Fibroblast of upper back skin (primary cell): ENCODE data around the gene DNER.

Experiments
- DNase-seq: peaks from one replicate; pipeline ENCODE4 v3.0.0-alpha.2; 2013

Gene DNER

GRCh38 chr2:229665158-229665557 is 49.2 kb downstream of the DNER start:
- no peak for DNase-seq

DNA sequence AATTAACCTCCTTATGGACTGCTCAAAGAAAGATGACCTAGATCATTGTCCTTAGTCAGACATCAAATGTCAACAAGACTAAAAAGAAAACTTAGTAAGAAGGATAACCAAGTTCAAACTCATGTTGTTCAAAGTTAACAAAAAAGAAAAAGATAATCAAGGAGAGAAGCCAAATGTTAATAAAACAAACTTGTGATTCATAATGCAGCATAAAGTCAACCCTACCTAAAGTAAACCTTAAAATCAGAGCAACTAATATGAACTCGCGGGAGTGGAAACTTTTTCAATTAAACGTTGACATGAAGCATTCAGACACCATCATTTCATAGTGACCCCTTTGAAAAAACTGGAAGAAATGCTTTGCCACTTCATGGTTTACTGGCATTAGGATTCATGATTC is 52.9 kb downstream of the DNER start:
- DNase-seq = no peak

- no peak for DNase-seq
Measured at GRCh38 chr2:229660951-229661350, 53.4 kb downstream of the DNER start.

DNA sequence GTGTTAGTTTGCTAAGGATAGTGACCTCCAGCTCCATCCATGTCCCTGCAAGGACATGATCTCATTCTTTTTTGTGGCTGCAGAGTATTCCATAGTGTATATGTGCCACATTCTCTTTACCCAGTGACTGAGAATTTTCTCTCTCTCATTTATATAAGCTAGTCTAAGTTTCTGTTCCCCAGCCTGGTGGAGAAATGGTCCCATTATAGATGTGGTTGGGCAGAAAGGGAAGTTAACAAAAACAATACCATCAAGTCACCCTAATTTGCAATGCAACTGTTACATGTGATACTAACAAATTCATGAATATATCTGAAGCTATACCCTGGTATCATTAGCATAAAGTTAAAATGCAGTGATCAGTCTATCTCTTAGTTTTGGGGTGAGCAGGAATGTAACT is 54.0 kb downstream of the DNER start:
- DNase-seq = no peak

GRCh38 chr2:229658004-229658403 is 56.4 kb downstream of the DNER start:
- DNase-seq = no peak

GRCh38 chr2:229654437-229654836 is 59.9 kb downstream of the DNER start:
- DNase-seq = no peak

DNA sequence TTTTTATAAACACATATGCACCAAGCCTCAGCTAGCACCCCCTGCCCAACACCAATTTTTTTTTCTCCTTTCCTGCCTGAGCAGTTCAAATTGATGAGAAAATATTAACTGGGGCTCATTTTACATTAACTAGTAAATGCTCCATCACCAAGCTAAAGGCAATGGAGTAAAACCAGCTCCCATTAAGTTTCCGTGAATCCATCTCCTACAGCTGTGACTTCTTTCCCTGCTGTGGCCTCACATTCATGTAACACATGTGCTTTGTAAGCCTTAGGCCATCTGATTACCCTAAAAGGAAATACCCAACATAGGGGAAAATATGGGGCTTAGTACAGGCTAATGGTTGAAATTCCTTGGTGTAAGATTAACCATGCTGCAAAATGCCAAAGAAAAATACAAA is 60.8 kb downstream of the DNER start:
- no peak for DNase-seq

GRCh38 chr2:229652796-229653195 is 61.6 kb downstream of the DNER start:
- no peak for DNase-seq

GRCh38 chr2:229650901-229651300 is 63.5 kb downstream of the DNER start:
- DNase-seq = no peak

- DNase-seq = no peak
Measured at GRCh38 chr2:229650059-229650458, 64.3 kb downstream of the DNER start.

GRCh38 chr2:229646186-229646723 is 68.1 kb downstream of the DNER start:
- no peak for DNase-seq

DNA sequence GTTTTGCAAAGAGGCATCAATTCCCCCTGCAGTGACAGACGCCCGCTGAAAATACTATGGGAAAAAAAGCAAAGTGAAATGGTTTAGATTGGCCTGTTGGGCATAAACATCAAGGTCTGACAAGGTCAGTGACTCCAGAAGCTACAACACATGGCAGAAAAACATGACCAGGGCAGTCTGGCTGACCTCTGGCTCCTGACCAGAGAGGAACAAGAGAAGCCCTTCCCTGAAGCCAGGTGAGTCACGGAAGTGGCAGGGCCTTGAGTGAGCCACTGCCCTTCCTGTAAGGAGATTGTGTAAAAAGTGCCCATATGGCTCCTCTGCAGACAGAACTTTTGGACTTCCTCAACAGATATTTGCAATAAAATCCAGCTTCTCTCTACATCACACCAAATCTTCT is 72.0 kb downstream of the DNER start:
- DNase-seq = no peak

DNA sequence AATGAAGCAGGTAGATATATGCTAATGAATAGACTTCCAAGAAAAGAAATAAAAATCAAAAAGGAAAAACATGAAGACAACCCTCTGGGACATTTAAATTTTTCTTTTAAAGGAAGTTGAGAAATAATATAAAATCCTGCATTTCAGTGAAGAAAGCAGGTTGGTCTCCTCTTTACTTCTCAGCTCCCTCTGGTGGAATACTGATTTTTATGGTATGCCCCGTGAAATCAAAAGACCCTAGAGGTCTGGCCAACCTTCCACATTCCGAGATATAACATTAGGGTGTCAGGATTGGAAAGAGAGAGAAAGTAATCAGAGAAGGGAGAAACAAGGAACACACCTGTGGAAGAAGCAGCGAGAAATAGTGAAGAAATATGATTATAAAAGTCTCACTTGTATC is 72.7 kb downstream of the DNER start:
- DNase-seq = no peak

GRCh38 chr2:229640636-229641035 is 73.7 kb downstream of the DNER start:
- DNase-seq = no peak

- DNase-seq = no peak
Measured at GRCh38 chr2:229636571-229636970, 77.8 kb downstream of the DNER start.

DNA sequence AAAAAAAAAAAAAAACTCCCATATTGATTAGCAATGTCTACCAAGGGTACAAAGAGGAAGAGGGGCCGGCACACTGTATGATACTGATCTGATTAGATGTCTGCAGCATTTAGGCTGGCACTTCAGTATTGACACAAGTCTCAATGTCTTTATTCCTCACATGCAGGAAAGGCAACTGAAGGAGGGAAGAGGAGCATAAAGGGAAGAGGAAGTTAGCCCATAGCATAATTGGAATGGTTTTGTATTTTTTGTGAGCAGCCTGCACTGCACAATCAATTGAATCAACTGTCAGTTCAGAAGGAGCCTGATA is 79.0 kb downstream of the DNER start:
- no peak for DNase-seq

DNA sequence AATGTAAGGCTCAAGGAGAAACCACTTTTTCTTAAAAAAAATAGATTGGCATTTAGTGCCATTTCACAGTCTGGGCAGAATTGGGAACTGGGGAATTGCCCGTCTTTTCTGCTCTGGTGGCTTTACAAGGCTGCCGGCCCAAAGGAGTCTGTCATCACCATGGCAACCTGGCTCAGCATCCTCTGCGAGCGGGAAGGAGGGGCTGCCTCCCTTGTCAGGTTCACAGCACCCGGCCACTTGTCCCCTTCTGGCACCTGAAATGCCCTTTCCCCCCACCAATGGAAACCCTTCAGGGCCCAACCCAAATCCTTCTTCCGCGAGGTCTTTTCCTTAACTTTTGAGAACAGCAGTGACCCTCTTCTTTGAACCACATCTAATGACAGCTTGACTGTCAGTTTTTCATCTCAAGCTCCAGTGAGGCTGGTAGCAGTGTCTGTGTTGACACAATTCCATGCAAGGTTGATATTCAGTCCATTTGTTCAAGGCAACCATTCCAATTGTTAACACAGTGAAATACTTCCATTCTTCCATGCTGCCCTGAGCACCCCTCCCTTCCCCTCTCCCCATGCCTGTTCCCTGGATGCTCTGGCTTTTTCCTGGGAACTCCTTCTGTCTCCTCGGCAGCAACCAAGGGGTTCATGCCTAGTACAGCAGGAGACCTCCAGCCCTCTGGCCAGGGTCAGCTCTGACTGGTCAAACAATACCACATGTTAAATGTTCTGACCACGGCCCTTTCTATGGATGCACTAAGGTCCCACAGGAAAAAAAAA is 79.6 kb downstream of the DNER start:
- no peak for DNase-seq

- DNase-seq = no peak
Measured at GRCh38 chr2:229633556-229633955, 80.8 kb downstream of the DNER start.

DNA sequence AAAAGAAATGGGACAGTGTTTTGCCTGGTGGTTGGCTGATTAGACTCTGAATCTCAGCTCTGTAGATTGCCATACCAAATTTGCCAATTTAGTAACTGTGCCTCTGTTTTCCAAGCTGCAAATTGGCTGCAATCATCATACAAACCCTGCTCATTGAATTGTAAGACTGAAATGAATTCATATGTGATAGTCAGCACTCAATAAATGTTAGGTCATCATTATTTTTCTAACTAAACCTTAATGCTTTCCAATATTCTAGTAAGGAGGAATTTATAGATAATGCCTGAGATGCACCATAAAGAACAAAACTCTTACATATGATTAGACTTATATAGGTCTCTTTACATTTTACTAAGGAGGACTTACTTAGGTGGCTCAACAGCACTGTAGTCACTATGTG is 85.3 kb downstream of the DNER start:
- DNase-seq = no peak

GRCh38 chr2:229627728-229628127 is 86.6 kb downstream of the DNER start:
- DNase-seq = no peak

DNA sequence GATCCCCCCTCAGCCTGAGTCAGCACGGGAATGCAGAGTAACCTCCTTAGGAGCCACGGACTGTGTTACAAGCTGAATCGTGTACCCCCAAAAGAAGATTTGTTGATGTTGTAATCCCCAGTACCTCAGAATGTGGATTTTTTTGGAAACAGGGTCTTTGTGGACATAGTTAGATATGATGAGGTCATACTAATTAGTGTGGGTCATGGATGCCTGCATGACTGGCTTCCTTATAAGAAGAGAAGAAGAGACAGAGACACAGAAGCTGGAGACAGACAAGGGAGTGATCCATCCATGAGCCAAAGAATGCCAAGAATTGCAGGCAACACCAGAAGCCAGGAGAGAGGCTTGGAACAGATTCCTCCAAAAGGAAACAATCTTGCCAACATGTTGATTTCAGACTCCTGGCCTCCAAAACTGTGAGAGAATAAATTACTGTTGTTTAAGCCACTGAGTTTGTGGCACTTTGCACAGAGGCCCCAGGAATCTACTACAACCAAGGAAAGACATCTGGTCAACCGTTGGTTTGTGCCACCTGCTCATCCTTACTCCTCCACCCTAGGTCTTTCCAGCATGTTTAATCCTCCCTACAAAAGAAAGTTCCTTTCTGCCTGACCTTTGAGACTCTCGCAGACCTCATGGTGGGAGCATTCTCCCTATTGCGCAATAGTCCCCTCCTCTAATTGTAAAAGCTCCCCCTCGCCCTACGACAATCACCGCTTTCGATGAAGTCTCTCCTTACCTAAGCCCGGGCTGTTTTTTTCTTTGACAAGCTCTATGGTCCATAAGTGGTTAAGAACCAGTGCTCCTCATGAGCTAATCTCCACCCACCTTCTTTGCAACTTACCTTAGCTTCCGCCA is 91.6 kb downstream of the DNER start:
- DNase-seq = no peak

DNA sequence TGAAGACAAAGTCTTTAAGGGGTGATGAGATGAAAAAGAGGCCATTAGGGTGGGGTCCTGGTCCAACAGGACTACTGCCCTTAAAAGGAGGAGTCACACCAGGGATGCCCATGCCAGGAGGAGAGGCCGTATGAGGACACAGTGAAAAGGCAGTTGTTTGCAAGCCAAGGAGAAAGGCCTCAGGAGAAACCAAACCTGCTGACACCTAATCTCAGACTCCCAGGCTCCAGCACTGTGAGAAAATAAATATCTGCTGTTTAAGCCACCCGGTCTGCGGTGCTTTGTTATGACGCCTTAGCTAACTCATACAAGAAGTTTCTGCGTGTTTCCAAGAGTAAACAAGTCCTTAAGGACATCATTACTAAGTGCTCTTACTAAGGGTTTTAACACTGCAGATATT is 93.6 kb downstream of the DNER start:
- DNase-seq = no peak

- no peak for DNase-seq
Measured at GRCh38 chr2:229620289-229620688, 94.1 kb downstream of the DNER start.

DNA sequence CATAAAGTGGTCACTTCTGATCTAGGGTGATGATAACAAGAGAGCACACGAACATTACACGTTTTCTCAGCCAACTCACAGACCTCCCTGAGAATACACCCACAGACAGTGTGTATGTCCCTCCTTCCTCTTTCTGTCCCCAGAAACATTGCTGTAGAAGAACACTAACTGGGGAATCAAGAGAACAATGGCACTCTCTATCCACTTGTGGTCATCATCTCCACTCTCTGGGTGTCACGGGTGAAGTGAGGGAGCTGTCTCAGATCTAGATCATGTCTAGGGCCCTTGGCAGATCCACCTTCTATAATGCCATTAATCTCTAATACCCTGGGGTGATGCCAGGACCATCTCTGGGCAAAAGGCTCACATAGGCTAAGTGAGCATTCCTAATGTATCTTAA is 97.9 kb downstream of the DNER start:
- no peak for DNase-seq
